Erythroblast (primary cell): ENCODE results near the gene RAB4B.
A peak's percentile ranks its signal among the peaks of the same experiment; 100 is the strongest.

Source experiments
- DNase-seq, 2 experiments: peaks; one replicate each; lab custom pipeline; 2025; lab: John Stamatoyannopoulos, UW
- GATA1 ChIP-seq: IDR thresholded peaks from 2 replicates; pipeline ENCODE4 v1.6.1; 2011; ENCODE audit warnings: low read depth, mild to moderate bottlenecking, control low read depth, low read length, moderate library complexity
- POLR2A ChIP-seq: IDR thresholded peaks from 2 replicates; pipeline ENCODE4 v1.6.1; 2011; ENCODE audit warnings: mild to moderate bottlenecking, low read length

Gene RAB4B

DNA sequence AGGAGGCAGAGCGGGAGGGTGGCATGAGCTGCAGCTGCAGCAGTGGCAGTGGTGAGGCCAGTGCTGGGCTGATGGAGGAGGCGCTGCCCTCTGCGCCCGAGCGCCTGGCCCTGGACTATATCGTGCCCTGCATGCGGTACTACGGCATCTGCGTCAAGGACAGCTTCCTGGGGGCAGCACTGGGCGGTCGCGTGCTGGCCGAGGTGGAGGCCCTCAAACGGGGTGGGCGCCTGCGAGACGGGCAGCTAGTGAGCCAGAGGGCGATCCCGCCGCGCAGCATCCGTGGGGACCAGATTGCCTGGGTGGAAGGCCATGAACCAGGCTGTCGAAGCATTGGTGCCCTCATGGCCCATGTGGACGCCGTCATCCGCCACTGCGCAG, 22.9 kb downstream of the RAB4B start:
- DNase-seq: no peak
- TF ChIP-seq GATA1 (no peak), POLR2A (no peak)

DNA sequence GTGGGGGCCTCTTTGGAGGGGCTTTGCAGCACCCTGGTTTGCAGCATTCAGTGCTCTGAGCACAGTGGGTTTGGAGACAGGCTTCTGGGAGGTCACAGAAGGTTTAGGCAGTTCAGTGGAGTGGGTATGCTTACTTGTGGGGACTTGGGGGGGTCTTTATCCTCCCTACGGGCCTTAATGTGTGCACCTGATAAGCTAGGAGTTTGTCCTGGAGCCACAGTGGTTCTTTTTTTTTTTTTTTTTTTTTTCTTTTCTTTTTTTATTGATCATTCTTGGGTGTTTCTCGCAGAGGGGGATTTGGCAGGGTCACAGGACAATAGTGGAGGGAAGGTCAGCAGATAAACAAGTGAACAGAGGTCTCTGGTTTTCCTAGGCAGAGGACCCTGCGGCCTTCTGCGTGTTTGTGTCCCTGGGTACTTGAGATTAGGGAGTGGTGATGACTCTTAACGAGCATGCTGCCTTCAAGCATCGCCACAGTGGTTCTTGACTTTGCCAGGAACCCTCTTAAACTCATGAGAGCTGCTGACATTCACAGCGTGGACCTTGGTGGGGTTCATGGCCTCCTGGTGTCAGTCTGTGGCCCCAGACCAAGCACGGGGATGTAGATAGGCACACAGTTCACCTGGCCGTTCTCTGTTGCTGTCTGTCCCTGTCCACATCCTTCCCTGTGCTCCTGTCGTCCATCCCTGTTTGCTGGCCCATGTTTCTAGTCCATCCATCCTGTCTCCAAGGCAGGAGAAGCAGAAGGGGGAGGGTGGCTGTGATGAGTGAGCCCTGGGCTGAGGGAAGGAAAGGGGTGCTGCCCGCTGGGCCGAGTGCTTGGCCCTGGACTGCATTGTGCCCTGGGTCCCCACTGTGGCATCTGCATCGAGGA, 23.6 kb downstream of the RAB4B start:
- DNase-seq: peak; percentile 42 to 62
- TF ChIP-seq GATA1: no peak
- no peak for TF ChIP-seq POLR2A

DNA sequence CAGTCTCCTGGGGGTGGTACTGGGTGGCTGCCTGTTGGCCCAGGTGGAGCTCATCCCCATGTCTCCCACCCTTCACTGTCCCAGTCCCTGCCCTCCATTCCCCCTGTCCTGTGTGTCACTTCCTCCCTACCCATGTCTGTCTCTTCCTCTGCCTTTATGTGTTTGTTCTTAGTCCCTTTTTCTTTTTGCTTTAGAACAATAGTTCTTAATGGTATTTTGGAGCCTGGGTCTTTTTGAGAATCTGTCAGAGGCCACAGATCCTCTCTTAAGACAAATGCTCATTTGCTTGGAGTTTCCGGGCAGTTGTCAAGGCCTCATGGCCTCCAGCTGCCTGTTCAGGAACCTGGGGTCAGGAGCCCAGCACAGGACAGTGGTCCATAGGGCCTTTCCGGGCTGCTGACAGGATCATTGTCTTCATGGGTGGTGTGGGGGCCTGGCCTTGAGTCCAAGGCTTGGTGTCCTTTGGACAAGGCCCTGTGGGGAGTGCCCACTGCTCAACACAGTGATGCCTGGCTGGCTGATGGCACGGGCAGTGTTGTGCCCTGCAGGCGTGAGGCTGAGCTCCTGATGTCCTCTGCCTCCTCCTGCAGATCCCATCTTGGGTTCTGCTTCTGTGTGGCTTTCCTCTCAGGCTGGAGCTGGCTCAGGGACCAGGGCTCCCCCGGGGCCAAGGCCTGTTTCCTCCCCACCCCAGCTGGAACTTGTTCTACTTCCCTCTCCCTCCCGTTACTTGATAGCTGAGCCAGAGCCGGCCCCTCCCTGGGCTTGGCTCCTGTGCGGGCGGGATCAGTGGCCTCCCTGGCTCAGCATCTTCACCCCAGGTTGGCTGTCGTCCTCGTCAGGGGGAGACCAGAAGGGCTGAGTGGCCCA, 24.5 kb downstream of the RAB4B start:
- DNase-seq: peak; percentile 37 to 64
- TF ChIP-seq POLR2A (no peak), GATA1 (no peak)

DNA sequence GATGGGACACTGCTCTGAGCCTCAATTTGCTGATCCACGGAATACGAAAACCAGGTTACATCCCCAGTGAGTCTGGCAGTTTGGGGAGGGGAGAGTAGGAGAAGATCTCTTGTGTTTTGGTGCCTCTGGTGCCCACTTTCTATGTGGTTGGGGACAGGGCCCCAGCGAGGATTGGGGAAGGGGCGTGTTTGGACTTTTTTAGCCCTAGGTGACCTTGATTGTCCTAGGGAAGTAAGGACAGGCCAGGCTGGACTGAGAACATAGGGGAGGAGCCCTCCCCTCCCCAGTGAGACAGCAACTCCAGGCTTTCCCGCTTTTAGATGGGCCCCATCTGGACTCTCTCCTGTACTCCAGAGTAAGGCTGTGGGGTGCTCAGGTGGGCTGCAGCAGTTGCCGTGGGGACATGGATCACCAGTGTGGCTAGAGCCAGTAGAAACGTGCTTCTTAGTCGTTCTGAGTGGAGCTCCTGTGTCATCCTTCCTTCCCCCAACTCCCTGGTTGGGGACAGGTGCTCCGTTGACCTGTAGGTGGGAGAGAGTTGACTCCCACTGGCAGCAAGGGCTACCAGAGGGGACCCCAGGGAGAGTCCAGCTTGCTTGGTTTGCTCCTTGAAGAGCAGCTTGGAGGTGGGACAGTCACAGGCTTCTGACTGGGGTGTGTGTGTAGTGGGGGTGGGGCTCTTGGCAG, 25.3 kb downstream of the RAB4B start:
- TF ChIP-seq POLR2A (no peak), GATA1 (no peak)

DNA sequence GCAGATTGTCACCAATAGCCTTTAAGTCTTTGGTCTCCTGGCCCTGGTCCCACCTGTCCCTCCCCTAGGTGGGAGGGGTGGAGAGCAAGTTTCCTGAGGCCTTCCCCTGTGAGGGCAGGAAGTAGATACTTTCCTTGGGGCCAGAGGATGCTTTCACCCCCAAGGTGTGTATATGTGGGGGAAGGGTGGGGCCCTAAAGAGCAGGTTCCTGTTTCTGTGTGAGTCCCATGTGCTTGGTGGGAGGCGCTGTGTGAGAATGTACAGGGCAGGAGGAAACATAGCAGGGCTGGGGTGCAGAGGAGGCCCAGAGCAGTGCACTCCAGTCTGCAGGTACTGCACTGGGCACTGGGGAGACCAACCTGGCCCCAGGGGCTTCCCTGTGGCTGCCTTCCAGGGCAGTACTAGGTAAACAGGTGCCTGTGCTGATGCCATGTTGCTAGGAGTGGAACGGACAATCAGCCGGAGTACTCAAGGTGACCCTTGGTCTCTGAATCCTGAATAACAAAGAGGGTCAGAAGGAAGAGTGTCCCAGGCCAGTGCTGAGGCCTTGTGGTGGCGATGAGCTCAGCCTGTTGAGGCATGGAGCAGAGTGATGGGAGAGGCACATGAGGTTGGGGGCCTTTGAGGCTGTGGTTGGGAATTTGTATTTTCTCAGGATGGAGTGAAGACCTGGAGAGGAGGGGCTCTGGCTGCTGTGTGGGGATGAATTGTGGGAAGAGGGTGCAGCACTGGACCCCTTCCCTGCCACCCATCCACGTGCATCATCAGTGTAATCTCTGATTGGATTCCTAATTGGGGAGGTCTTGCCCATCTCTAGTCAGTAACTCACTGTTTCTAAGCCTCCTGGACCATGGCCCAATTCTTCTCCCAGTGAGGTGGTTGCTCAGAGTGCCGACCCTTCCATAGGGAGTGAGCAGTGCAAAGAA, 26.1 kb downstream of the RAB4B start:
- peak; percentile 57 to 71 for DNase-seq
- TF ChIP-seq POLR2A (no peak), GATA1 (no peak)

More for the DNA sequence above, 25.3 kb downstream of the RAB4B start:
- no peak for DNase-seq

DNA sequence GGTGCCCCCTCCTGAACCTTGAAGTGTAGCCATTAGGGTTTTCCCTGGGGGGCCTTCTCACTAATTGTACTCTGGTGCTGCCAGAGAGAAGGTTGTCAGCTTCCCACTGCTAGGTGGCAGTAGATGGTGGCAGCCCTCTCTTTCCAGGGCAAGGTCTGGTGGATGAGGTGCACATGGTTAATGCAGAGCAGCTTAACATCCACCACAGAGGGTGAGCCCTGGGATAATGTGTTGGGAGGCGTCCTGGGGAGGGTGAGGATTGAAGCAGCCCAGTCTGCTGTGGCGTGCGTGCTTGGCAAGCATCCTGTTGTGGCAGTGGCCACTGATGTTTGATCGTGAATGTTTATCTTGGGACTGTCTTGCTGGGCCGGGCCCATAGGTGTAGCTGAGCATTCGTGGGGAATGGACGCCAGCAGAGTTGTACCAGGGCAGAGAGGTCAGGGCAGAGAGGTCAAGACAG, 26.8 kb downstream of the RAB4B start:
- DNase-seq: no peak
- TF ChIP-seq GATA1: no peak
- TF ChIP-seq POLR2A: no peak

DNA sequence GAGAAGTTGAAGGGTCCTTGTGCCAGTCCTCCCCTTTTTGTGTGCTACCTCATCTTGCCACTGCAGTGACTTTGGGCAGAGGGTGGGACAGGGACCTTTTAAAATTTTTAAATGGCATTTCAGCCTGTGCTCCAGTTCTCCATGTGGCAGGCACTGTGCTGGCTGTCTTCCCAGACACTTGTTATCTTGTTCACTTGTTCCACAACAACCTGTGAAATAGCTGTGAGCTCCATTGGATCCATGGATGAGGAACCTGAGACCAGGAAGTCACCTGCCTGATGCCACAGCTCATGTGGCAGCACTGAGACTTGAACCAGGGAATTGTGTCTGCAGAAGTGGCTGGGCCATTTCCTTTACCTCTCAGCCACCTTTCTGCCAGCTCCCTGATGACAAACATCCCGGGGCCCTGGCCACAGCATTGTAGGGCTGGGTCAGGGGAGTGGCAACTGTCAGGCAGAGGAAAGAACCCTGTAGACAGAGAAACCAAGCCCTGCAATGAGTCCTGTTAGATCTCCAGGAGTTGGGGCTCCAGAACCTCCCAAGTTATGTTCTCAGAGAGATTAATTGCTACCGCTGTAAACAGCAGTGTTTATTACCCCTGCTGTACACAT, 27.3 kb downstream of the RAB4B start:
- TF ChIP-seq GATA1 (no peak), POLR2A (no peak)
- no peak for DNase-seq

DNA sequence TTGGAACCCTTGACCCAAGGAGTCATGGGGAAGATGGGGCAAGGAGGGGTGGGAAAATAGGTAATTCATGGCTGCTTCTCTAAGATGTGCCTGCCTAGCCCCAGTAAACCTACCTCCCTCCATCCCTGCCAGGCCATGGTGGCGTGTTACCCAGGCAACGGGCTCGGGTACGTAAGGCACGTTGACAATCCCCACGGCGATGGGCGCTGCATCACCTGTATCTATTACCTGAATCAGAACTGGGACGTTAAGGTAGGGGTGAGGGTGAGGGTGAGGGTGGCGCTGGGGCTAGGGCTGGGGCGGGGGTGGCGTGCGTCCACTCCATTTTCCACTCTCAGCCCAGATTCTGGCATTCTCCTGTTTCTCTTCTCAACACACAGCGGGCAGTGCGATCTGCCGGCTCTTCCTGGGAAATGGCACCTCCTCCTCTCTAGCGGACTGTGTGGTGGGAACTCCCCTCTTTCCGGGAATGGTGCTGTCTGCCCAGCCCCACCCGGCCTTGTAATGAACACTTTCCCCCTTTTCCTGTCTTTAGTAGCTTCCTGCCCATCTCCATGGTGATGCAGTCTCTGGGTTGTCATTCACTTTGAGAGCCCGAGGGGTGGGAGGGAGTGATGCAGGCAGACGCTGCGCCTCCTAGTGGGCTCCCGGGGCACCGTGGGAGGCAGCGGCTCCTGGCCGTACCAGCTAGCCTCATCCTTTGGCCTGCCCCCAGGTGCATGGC, 28.5 kb downstream of the RAB4B start:
- TF ChIP-seq GATA1 (no peak), POLR2A (no peak)
- peak; percentile 76 to 80 for DNase-seq

DNA sequence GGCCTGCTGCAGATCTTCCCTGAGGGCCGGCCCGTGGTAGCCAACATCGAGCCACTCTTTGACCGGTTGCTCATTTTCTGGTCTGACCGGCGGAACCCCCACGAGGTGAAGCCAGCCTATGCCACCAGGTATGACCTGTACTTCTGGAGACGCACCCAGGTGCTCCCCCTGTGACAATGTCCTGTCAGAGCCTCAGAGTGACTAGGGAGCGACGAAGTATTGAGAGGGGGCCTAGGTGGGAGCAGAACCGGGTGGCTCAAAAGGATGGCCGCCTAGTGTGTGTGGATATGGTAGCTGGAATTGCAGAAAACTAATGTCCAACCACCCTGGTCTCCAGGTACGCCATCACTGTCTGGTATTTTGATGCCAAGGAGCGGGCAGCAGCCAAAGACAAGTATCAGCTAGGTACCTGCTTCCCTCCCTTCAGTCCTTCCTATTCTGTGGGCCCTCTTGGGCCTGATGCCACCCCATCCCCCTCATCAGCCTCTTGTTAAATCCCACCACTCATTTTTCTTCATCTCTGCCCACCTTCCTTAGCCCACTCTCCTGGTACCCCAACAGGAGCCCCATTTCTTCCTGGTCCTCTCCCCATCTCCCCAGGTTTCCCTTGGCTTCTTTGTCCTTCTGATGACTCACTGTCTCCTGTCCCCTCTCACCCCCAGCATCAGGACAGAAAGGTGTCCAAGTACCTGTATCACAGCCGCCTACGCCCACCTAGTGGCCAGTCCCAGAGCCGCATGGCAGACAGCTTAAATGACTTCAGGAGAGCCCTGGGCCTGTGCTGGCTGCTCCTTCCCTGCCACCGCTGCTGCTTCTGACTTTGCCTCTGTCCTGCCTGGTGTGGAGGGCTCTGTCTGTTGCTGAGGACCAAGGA, 29.3 kb downstream of the RAB4B start:
- TF ChIP-seq POLR2A: no peak
- TF ChIP-seq GATA1: no peak
- no peak for DNase-seq

DNA sequence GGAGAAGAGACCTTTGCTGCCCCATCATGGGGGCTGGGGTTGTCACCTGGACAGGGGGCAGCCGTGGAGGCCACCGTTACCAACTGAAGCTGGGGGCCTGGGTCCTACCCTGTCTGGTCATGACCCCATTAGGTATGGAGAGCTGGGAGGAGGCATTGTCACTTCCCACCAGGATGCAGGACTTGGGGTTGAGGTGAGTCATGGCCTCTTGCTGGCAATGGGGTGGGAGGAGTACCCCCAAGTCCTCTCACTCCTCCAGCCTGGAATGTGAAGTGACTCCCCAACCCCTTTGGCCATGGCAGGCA, 29.9 kb downstream of the RAB4B start:
- TF ChIP-seq GATA1 (no peak), POLR2A (peak; percentile 8)
- DNase-seq: no peak

DNA sequence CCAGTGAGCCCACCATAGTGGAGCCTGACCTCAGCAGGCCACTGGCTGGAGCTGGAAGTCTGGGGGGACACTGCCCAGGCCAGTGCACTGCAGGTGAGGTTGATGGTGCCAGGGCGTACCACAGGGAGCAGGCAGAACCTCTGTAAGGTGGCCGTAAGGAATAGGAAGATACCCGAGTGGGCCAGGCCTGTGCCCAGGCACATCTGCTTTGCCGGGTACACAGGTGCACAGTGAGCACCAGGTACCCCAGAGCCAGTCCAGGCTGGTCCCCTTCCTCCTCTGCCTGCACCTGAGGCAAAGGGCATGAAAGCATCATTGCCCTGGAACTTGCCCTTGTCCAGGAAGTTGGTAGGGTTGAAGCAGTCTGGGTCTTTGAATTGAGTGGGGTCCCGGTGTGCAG, 30.4 kb downstream of the RAB4B start:
- no peak for DNase-seq
- TF ChIP-seq POLR2A (no peak), GATA1 (no peak)
